Measurements from ENCODE around the gene HSPA1B.
"Not testable (repeated sequence)": the region's sequence is repeated elsewhere in the genome, so short reads cannot be mapped to it uniquely, and the experiment has no call there.

HSPA1B gene

GRCh38 chr6:31795616-31796298 lies 31.8 kb upstream of the HSPA1B start, which contains the start of gene VARS1:
TSS of gene VARS1 (minus strand) at chr6:31795752. CDS start at chr6:31795217, 535 bp downstream.
- Histone ChIP-seq H3K27ac (peak within 1 kb of the TSS; percentile 90 to 100 (median 98)), H3K4me3 (peak within 1 kb of the TSS; percentile 74 to 92 (median 84))

GRCh38 chr6:31796993-31797385 lies 30.5 kb upstream of the HSPA1B start:
- Histone ChIP-seq H3K4me3 (no peak overlapping the region), H3K27ac (peak overlapping the region in 15 of 21 experiments; percentile 15 to 100 (median 95))

DNA sequence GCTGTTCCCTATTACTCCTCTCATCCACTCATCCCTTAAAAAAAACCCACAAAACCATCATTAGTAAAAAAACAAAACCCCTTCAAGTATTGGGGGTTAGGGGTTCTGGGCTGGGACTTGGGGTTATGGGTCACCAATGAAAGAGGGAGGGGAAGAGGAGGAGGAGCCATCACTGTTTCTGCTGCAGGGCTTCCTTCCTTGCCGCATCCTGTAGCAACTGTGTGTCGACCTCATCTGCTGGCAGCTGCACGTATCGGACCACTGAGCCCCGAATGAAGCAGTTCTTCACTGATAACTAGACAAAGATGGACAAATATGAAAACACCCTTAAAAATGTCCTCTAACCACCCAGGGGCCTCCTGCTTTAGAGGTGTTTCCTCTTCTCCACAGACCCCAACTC lies 29.9 kb upstream of the HSPA1B start:
- Histone ChIP-seq H3K27ac (peak overlapping the region in 15 of 21 experiments; percentile 10 to 100 (median 76)), H3K4me3 (no peak overlapping the region)

DNA sequence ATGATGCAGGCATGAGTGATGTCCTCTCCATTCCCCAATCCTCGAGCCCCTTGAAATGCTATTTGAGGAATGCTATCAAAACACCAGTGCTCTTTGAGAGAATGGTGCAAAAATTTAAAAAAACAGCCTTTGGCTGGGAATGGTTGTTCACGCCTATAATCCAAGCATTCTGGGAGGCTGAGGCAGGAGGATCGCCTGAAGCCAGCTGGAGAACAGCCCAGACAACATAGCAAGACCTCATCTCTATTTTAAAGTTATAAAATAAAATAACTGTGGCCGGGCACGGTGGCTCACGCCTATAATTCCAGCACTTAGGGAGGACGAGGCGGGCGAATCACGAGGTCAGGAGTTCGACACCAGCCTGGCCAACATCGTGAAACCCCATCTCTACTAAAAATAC lies 27.8 kb upstream of the HSPA1B start:
- no peak overlapping the region for H3K27ac ChIP-seq
- H3K4me3 ChIP-seq = no peak overlapping the region

- H3K4me3 ChIP-seq, H3K27ac ChIP-seq: not testable (repeated sequence)
Observed at GRCh38 chr6:31801031-31801927, 26.3 kb upstream of the HSPA1B start.

- peak overlapping the region; percentile 45 to 62 (median 55) for H3K4me3 ChIP-seq
- H3K27ac ChIP-seq = peak overlapping the region in 20 of 21 experiments; percentile 78 to 93 (median 91)
Observed at GRCh38 chr6:31805939-31806469, 21.5 kb upstream of the HSPA1B start.

DNA sequence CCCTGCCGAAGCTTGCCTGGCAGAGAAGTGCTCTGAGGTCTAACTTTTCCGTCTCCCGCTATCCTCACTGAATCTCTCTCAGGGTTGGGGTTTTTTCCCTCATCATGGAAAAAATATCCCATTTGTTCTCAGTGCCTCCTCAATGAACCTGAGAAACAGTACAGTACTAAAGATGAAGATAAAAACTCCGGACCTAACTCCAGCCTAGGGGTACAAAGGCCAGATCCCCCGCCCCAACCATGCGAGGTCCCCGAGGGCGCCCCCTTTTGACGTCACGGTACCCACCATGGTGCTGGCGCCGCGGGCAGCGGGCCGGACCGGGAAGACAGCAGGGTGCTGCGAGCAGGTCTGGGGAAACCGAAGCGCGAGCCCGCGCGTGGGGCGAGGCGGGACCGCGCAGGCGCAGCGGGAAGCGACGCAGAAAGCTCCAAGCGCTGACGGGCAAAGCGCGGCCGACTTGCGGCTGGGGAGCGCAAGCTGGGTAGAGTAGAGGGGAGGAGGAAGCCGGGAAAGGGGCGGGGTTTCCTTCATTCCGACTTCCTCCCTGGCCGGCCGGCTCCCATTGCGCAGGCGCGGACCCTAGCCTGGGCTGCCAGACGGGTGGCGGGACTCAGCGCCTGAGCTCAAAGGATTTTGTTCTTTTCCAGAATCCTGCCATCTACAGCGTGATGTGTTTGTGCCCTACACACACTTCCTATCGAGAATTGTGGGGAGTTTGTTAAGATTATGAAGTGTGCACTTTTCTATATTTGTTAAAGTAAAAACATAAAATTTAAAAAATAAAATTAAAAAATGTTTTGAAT lies 20.9 kb upstream of the HSPA1B start, which contains the start of gene LSM2:
Gene LSM2 (minus strand): TSS at position 497 of the 803 bp plus-strand sequence. CDS start 209 bp downstream, at position 288.
- peak within 1 kb of the TSS; percentile 45 to 62 (median 55) for H3K4me3 ChIP-seq
- peak within 1 kb of the TSS in 20 of 21 experiments; percentile 78 to 93 (median 91) for H3K27ac ChIP-seq

- H3K27ac ChIP-seq = not testable (repeated sequence)
Observed at GRCh38 chr6:31808599-31808998, 18.9 kb upstream of the HSPA1B start.

GRCh38 chr6:31811645-31812044 lies 15.9 kb upstream of the HSPA1B start:
- Histone ChIP-seq H3K4me3 (no peak overlapping the region), H3K27ac (no peak overlapping the region)

More at GRCh38 chr6:31808599-31808998, 18.9 kb upstream of the HSPA1B start:
- not testable (repeated sequence) for H3K4me3 ChIP-seq

GRCh38 chr6:31813465-31813849 lies 14.1 kb upstream of the HSPA1B start:
- peak overlapping the region in 20 of 21 experiments; percentile 62 to 96 (median 94) for H3K27ac ChIP-seq
- no peak overlapping the region for H3K4me3 ChIP-seq

DNA sequence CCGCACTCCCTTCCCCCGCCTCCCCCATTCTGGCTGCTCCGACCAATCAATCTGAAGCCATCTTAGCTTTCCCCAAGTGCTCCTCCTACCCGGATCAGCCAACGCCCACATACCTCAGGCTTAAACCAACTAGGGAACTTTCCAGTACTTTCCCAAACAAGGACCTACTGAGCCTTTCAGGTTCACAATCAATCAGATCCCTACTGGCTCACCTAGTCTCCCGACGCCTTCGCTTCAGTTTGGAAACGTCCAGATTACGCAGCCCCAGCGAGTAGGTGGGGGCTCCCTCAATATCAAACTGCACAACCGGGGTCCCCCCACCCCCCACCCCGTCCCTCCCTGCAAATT lies 12.9 kb upstream of the HSPA1B start:
- Histone ChIP-seq H3K27ac (peak overlapping the region; percentile 48 to 96 (median 94)), H3K4me3 (peak overlapping the region; percentile 43 to 59 (median 52))

GRCh38 chr6:31815025-31815838 lies 12.3 kb upstream of the HSPA1B start, which contains the start of the genes HSPA1A and HSPA1L:
TSS of gene HSPA1A (plus strand) at chr6:31815543. CDS start at chr6:31815757, 214 bp downstream.
TSS of gene HSPA1L (minus strand) at chr6:31815283. CDS start at chr6:31811972, 3,311 bp downstream.
- Histone ChIP-seq H3K27ac (peak within 1 kb of the TSS; percentile 48 to 96 (median 94)), H3K4me3 (peak within 1 kb of the TSS; percentile 43 to 59 (median 52))

DNA sequence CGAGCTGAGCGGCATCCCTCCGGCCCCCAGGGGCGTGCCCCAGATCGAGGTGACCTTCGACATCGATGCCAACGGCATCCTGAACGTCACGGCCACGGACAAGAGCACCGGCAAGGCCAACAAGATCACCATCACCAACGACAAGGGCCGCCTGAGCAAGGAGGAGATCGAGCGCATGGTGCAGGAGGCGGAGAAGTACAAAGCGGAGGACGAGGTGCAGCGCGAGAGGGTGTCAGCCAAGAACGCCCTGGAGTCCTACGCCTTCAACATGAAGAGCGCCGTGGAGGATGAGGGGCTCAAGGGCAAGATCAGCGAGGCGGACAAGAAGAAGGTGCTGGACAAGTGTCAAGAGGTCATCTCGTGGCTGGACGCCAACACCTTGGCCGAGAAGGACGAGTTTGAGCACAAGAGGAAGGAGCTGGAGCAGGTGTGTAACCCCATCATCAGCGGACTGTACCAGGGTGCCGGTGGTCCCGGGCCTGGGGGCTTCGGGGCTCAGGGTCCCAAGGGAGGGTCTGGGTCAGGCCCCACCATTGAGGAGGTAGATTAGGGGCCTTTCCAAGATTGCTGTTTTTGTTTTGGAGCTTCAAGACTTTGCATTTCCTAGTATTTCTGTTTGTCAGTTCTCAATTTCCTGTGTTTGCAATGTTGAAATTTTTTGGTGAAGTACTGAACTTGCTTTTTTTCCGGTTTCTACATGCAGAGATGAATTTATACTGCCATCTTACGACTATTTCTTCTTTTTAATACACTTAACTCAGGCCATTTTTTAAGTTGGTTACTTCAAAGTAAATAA lies 10.2 kb upstream of the HSPA1B start:
- peak overlapping the region; percentile 21 to 45 (median 38) for H3K4me3 ChIP-seq
- H3K27ac ChIP-seq = peak overlapping the region in 20 of 21 experiments; percentile 11 to 89 (median 70)

DNA sequence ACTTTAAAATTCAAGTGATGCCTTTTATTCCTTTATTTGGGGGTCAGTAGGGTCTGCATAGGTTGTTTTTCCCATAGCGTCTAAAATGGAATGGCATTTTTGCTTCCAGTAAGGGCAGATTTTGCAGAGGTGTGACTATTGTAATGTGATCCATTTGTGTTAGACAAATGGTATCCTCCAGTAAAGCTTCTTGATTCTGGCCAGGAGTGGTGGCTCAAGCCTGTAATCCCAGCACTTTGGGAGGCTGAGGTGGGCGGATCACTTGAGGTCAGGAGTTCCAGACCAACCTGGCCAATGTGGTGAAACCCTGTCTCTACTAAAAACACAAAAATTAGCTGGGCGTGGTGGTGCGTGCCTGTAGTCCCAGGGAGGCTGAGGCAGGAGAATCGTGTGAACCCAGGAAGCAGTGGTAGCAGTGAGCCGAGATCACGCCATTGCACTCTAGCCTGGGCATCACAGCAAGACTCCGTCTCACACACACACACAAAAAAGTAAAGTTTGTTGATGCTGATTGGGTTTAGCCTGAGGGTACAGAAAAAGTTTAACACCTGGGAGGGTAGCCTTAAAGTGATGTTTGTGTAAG lies 9.5 kb upstream of the HSPA1B start:
- H3K4me3 ChIP-seq = peak overlapping the region; percentile 21 to 45 (median 38)
- peak overlapping the region in 20 of 21 experiments; percentile 11 to 89 (median 70) for H3K27ac ChIP-seq

GRCh38 chr6:31819871-31820299 lies 7.7 kb upstream of the HSPA1B start:
- Histone ChIP-seq H3K27ac (peak overlapping the region in 8 of 21 experiments; percentile 1 to 97 (median 34)), H3K4me3 (no peak overlapping the region)

- H3K27ac ChIP-seq = peak overlapping the region in 4 of 21 experiments; percentile 10 to 97 (median 44)
- H3K4me3 ChIP-seq = not testable (repeated sequence)
Observed at GRCh38 chr6:31820399-31820798, 7.1 kb upstream of the HSPA1B start.
